Neutrophil (primary cell): ENCODE measurements around the gene CKS1B.
"Not testable (repeated sequence)": the region's sequence is repeated elsewhere in the genome, so short reads cannot be mapped to it uniquely, and the experiment has no call there.

Experiments
- H3K27ac ChIP-seq: fragments of 200-600 bp; sonication (generic); 2 replicates; pipeline ENCODE4 v1.5.1; 2016; ENCODE audit warnings: mild to moderate bottlenecking, moderate library complexity
- H3K27me3 ChIP-seq: fragments of 200-600 bp; sonication (generic); 2 replicates; pipeline ENCODE4 v1.6.0; 2016; ENCODE audit warnings: mild to moderate bottlenecking
- H3K36me3 ChIP-seq: fragments of 200-600 bp; sonication (generic); 2 replicates; pipeline ENCODE4 v1.5.1; 2017
- H3K4me1 ChIP-seq, 2 experiments: fragments of 200-600 bp in 1 of 2; sonication (generic) in 1 of 2; 1 replicate in 1 of 2; 2 replicates in 1 of 2; pipeline versions ENCODE4 v1.5.1 to v1.6.1; 2013 to 2016; ENCODE audit warnings: low read depth in 1 of 2, low read length in 1 of 2, mild to moderate bottlenecking in 1 of 2, moderate library complexity in 1 of 2; ENCODE audit not compliant: control insufficient read depth in 1 of 2, insufficient read depth in 1 of 2
- H3K4me3 ChIP-seq, 2 experiments: fragments of 200-600 bp in 1 of 2; sonication (generic) in 1 of 2; 1 replicate in 1 of 2; 2 replicates in 1 of 2; pipeline ENCODE4 v1.5.1; 2013 to 2016; ENCODE audit warnings: low read depth in 1 of 2, low read length in 1 of 2, mild to moderate bottlenecking in 1 of 2, moderate library complexity in 1 of 2
- H3K9me3 ChIP-seq: fragments of 200-600 bp; sonication (generic); 2 replicates; pipeline ENCODE4 v1.5.1; 2016
- TF ChIP-seq, protein P1 (sequence below): fragments of 200-600 bp; sonication (generic); IDR thresholded peaks from 2 replicates; pipeline ENCODE4 v1.5.1; 2016; ENCODE audit warnings: antibody characterized with exemption

CKS1B gene

DNA sequence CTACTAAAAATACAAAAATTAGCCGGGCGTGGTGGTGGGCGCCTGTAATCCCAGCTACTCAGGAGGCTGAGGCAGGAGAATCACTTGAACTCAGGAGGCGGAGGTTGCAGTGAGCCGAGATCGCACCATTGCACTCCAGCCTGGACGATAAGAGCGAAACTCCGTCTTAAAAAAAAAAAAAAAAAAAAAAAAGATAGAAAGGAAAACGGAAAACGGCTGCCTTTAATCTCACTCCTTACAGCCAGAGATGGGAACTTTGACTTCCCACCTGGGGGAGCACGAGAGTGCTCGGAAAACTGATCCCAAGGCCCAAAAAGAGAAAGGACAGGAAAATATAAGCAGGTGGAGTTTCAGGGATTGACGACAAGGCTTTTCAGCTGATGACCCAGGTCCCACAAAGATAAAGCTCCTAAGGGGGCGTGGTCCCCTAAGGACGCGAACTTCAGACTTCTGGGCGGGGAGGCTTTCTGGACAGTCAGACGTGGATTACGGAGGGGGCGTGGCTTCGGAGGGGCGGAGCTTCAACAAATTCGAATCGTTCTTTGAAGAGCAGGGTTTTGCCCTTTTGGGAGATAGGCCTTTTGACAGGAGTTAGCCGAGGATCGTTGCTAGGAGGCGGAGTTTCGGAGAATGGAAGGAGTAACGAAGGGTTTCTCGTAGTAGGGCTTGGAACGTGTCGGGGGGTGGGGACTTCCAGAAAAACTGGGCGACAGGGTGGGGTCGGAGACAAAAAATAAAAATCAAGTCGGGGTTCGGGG, 958 bp upstream of the CKS1B start:
- TF ChIP-seq, protein P1, sequence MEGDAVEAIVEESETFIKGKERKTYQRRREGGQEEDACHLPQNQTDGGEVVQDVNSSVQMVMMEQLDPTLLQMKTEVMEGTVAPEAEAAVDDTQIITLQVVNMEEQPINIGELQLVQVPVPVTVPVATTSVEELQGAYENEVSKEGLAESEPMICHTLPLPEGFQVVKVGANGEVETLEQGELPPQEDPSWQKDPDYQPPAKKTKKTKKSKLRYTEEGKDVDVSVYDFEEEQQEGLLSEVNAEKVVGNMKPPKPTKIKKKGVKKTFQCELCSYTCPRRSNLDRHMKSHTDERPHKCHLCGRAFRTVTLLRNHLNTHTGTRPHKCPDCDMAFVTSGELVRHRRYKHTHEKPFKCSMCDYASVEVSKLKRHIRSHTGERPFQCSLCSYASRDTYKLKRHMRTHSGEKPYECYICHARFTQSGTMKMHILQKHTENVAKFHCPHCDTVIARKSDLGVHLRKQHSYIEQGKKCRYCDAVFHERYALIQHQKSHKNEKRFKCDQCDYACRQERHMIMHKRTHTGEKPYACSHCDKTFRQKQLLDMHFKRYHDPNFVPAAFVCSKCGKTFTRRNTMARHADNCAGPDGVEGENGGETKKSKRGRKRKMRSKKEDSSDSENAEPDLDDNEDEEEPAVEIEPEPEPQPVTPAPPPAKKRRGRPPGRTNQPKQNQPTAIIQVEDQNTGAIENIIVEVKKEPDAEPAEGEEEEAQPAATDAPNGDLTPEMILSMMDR: no peak
- peak overlapping the region; percentile 75 to 94 for H3K4me3 ChIP-seq
- H3K27me3 ChIP-seq: no peaks in the 10 kb centered on the region
- H3K4me1 ChIP-seq: peaks cover 60 to 61% of the 10 kb centered on the region in 2 experiments
- H3K9me3 ChIP-seq: no peaks in the 10 kb centered on the region
- H3K27ac ChIP-seq: peak overlapping the region; percentile 98
- H3K36me3 ChIP-seq: peaks cover 8% of the 10 kb centered on the region

GRCh38 chr1:154974808-154975408, 427 bp downstream of the CKS1B start:
- H3K36me3 ChIP-seq: no peaks in the 10 kb centered on the region
- peak overlapping the region; percentile 75 to 94 for H3K4me3 ChIP-seq
- peak overlapping the region; percentile 98 for H3K27ac ChIP-seq
- H3K9me3 ChIP-seq: no peaks in the 10 kb centered on the region
- H3K4me1 ChIP-seq: peaks cover 60 to 61% of the 10 kb centered on the region in 2 experiments
- TF ChIP-seq, protein P1: no peak
- no peaks in the 10 kb centered on the region for H3K27me3 ChIP-seq

GRCh38 chr1:154975409-154976059, 1.1 kb downstream of the CKS1B start:
- Histone ChIP-seq H3K36me3 (no peaks in the 10 kb centered on the region), H3K4me3 (peak overlapping the region; percentile 75 to 94), H3K9me3 (no peaks in the 10 kb centered on the region), H3K27me3 (no peaks in the 10 kb centered on the region), H3K27ac (peak overlapping the region; percentile 98), H3K4me1 (peaks cover 55% of the 10 kb centered on the region in 2 experiments)
- TF ChIP-seq, protein P1: no peak

- H3K9me3 ChIP-seq, H3K36me3 ChIP-seq, H3K27ac ChIP-seq, H3K27me3 ChIP-seq, H3K4me3 ChIP-seq: not testable (repeated sequence)
- H3K4me1 ChIP-seq: peaks cover 41 to 42% of the 10 kb centered on the region in 2 experiments
Observed at GRCh38 chr1:154977762-154978161, 3.3 kb downstream of the CKS1B start.

- Histone ChIP-seq H3K9me3 (no peaks in the 10 kb centered on the region), H3K27ac (no peak overlapping the region), H3K27me3 (no peaks in the 10 kb centered on the region), H3K36me3 (no peaks in the 10 kb centered on the region), H3K4me3 (no peak overlapping the region), H3K4me1 (peaks cover 39 to 40% of the 10 kb centered on the region in 2 experiments)
- TF ChIP-seq, protein P1: no peak
Observed at GRCh38 chr1:154978360-154978759, 3.9 kb downstream of the CKS1B start.

- Histone ChIP-seq H3K27ac (peak overlapping the region; percentile 70), H3K9me3 (no peaks in the 10 kb centered on the region), H3K4me3 (peak overlapping the region; percentile 70 to 72), H3K4me1 (peaks cover 18 to 20% of the 10 kb centered on the region in 2 experiments), H3K36me3 (no peaks in the 10 kb centered on the region), H3K27me3 (no peaks in the 10 kb centered on the region)
- TF ChIP-seq, protein P1: no peak
Observed at GRCh38 chr1:154982341-154982740, 7.9 kb downstream of the CKS1B start.
